GM21576 (cell line): ENCODE results near the gene OSBP2.
"Not testable (repeated sequence)": the region's sequence is repeated elsewhere in the genome, so short reads cannot be mapped to it uniquely, and the experiment has no call there.

Experiments used
- ATAC-seq: cut with Tn5 transposase; IDR thresholded peaks from one replicate; pipeline ENCODE4 v1.9.1; 2021; ENCODE audit warnings: mild to moderate bottlenecking, moderate library complexity; ENCODE audit not compliant: unreplicated experiment

Gene OSBP2

GRCh38 chr22:30718491-30718890 is 23.8 kb downstream of the OSBP2 start:
- ATAC-seq, result no peak

- no peak for ATAC-seq
These were observed 24.3 kb downstream of the OSBP2 start for GRCh38 chr22:30718938-30719337.

DNA sequence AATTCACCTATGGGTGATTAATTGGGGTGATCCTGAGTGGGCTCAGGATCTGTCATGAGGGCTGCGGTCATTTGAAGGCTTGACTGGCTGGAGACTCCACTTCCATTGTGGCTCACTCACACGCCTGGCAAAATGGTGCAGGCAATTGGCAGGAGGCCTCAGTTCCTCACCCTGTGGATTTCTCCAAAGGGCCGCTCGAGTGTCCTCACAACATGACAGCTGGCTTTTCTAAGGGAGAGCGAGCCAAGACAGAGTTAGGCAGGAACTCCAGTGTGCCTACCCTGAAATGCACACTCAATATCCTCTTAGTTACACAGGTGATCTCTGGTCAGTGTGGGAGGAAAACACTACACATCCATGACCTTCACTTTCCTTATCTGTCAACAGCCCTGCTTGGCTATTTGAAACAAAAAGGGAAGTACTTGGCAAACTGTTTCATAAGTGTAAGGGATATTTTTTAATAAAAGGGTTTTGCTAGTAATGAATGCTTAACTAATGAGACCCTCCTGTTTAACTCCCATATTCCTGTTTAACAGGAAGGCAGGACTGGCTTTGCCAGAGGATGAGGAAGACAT is 25.7 kb downstream of the OSBP2 start:
- no peak for ATAC-seq

DNA sequence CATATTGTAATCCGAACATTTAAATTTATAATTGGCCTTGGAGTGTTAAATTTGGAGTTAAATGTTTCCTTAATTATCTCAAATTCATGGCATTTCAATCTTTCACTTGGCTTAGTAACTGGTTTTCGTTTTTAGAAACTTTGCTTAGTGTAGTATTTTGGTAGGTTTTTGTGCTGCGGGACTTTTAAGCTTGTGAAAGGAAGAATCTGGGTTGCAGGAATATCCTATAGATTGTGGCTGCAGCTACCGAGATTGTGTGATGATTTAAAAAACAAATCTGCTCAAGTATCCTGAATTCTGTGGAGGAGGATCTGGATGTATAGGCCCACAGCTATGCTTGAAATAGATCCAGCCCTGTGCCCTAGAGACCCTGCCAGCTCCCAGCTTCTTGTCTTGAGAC is 27.1 kb downstream of the OSBP2 start:
- no peak for ATAC-seq

GRCh38 chr22:30728826-30729225 is 34.2 kb downstream of the OSBP2 start:
- ATAC-seq, result no peak

DNA sequence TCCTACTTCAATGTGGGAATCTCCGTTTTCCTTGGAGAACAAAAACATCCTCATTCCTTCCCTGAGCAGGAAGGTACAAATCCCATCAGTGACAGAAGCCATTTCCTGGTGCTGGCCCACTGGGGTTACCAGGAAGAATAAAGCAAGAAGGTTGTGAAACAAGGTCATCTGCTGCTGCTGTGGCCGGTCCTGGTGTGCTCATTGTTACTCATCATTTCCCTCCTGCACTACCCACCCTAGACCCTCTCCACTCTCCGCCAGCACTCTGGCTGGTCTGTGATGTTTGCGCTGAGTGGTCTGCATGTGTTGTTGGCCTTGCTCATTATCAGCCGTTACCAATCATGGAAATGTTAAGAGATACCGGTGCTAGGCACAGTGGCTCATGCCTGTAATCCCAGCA is 37.0 kb downstream of the OSBP2 start:
- no peak for ATAC-seq

DNA sequence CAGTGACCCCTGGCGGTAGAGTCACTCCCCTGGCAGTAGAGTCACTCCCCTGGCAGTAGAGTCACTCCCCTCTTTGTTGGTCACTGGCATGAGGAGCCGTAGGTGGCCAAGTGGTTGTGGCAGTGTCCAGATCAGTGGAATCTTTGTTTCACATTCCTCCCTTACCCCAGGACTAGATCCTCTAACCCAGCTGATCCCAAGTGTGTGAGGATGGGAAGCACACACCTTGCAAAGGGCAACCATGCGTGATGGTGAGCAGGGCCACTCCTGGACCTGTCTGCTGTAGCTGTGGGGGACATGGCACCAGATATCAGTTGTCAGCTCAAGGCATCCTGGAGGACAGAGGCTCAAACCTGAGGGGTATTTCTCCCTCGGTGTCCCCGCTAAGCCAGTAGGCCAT is 37.8 kb downstream of the OSBP2 start:
- ATAC-seq, result no peak

- no peak for ATAC-seq
These were observed 38.5 kb downstream of the OSBP2 start for GRCh38 chr22:30733181-30733631.

- not testable (repeated sequence) for ATAC-seq
These were observed 45.3 kb downstream of the OSBP2 start for GRCh38 chr22:30740007-30740406.

DNA sequence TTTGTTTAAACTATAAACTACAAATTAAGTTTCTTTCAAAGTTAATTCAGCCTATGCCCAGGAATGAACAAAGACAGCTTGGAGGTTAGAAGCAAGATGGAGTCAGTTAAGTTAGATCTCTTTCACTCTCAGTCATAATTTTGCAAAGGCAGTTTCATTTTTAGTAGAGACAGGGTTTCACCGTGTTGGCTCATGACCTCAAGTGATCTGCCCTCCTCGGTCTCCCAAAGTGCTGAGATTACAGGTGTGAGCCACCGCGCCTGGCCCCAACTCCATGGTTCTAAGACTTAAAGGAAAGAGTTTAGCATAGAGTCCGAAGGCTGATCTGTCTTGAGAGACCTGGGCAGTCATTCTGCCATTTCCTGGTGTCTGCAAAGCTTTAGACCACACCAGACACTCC is 45.8 kb downstream of the OSBP2 start:
- ATAC-seq, result not testable (repeated sequence)

DNA sequence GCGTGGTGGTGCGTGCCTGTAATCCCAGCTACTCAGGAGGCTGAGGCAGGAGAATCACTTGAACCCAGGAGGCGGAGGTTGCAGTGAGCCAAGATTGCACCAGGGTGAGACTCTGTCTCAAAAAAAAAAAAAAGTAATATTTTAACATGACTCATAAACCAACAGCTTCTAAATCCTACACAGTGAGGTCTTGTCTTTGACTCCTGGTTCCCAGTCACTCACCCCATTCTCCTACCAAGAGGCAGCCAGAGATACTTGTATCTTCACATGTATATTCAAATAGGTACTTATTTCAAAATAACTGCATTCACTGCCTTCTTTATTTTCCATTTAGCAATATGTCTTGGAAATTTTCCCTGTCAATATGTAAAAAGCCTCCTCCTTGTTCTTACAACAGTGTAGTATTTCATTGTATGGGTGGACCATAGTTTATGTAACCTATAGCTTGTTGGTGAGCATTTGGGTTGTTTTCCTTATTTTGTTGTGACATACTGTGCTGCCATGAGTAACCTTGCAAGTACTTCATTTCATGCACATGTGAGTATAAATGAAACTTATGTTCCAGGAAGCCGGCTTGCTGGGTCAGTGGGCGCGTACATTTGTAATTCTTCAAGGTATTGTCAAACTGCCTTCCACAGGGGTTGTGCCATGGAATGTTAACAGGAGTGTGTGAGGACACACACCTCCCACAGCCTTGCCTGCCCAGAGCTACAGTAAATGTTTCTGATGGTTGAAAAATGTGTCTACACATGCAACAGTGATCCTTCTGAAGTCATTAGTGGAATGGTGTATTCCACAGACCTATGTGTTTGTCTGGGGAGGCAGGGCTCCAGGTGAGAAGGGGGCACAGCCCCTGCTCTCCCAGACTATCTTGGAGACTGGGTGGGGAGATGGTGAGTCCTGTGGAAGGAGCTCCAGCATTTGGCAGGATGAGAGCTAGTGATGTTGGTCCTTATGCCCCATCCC is 47.9 kb downstream of the OSBP2 start:
- no peak for ATAC-seq

DNA sequence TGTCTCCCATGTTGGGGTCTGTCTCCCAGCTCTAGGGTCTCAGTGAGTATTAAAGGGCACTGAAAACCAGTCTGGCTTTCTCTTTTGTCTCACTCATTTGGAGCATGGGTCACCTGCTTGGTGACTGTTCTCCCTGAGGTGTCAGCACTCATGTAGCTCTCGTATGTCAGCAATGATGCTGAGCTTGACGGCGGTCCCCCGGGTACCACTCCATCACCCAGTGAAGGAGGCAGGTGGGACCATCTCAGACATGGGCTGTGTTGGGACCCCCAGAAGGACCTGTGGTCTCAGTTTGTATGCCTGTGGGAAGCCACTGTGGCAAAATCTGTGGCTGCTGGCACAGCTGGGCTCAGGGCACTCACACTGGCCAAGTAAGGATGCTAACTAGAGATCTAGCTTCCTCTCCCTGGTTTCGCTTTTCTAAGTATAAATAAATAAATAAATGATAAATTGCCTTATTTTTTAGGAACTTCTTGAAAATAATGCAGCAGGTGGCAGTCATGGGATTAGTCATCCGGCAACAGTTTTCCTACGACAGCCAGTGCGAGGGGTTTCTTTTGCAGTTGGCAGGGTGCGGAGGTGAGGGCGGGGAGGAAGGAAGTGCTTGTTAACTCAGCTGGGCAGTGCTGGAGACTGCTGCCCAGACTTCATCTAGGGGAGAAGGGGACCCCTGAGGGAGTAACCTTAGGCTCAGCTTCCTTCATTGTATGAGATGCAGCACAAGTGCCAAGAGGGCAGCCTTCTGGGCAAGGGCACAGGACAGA is 48.8 kb downstream of the OSBP2 start:
- ATAC-seq, result no peak

GRCh38 chr22:30744224-30744623 is 49.5 kb downstream of the OSBP2 start:
- ATAC-seq, result no peak

- no peak for ATAC-seq
These were observed 52.8 kb downstream of the OSBP2 start for GRCh38 chr22:30747493-30747892.

- no peak for ATAC-seq
These were observed 54.6 kb downstream of the OSBP2 start for GRCh38 chr22:30749272-30749671.

- ATAC-seq, result no peak
These were observed 55.2 kb downstream of the OSBP2 start for GRCh38 chr22:30749849-30750248.

DNA sequence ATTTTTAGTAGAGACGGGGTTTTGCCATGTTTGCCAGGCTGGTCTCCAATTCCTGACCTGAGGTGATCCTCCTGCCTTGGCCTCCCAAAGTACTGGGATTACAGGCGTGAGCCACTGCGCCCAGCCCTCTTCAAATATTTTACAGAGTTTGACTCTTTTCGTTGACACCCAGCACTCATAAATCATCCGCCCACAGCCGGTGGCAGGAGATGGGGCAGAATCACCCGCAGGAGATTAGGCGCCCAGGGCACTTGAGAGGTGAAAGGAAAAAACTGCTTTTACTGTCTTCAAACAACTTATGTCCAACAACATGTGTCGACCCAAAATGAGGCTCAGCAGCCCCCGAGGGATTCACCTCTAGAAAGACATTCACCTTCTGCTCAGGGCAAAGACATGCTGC is 56.9 kb downstream of the OSBP2 start:
- no peak for ATAC-seq

- no peak for ATAC-seq
These were observed 58.1 kb downstream of the OSBP2 start for GRCh38 chr22:30752771-30753170.

GRCh38 chr22:30753701-30754100 is 59.0 kb downstream of the OSBP2 start:
- ATAC-seq, result no peak

- ATAC-seq, result no peak
These were observed 59.8 kb downstream of the OSBP2 start for GRCh38 chr22:30754521-30754920.

DNA sequence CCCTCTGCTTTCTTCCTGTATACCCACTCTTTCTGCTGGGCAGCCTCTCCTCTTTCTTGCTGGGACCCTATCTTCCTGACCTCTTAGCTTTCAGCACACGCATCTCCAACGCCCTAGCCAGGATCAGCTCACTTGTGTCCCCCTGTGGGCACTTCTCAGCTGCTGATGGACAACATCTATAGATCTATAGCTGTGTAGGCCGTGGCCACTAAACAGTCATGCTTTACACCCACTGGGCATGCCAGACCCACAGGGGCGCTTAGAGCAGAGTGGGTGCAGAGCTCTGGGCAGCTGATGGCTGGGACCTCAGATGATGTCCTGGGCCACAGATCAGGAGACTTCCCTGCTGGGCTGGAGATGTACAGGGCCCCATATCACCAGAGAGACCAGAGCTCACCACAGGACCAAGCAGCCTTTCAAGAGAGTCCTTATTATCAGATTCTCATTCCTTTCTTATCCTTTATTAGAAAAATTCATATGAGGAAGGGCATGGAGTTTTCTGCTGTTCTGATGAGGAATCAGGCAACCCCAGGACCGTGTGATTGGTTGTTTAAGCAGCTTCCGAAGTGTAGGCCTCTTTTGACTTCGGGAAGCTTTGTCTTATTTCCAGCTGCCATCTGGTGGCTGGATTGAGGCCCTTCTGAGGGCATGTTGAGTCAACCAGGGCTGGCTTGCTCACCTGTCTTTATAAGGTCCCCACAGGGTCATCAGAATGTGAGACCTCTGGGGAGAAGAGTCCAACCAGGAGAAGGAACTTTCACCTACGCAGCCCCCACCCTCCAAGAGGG is 60.5 kb downstream of the OSBP2 start:
- ATAC-seq, result no peak
